Measurements from ENCODE around the gene TM9SF3.

The TM9SF3 gene

GRCh38 chr10:96494694-96495093, 92.1 kb downstream of the TM9SF3 start:
- TF ChIP-seq CTCF (IDR thresholded peaks at IDR 0.05; ENCODE audit: low read length, missing control alignments) = no peak
- H3K4me3 ChIP-seq (replicated peaks; ENCODE audit: low read depth, low read length) = no peak overlapping the region
- no peak for DNase-seq (ENCODE audit: low read depth)

GRCh38 chr10:96493871-96494525, 92.8 kb downstream of the TM9SF3 start:
- no peak overlapping the region for H3K4me3 ChIP-seq (replicated peaks; ENCODE audit: low read depth, low read length)
- DNase-seq (ENCODE audit: low read depth) = no peak
- no peak for TF ChIP-seq CTCF (IDR thresholded peaks at IDR 0.05; ENCODE audit: low read length, missing control alignments)

GRCh38 chr10:96493254-96493653, 93.6 kb downstream of the TM9SF3 start:
- no peak overlapping the region for H3K4me3 ChIP-seq (replicated peaks; ENCODE audit: low read depth, low read length)
- DNase-seq (ENCODE audit: low read depth) = no peak
- TF ChIP-seq CTCF (IDR thresholded peaks at IDR 0.05; ENCODE audit: low read length, missing control alignments) = no peak

GRCh38 chr10:96491303-96491702, 95.5 kb downstream of the TM9SF3 start:
- H3K4me3 ChIP-seq (replicated peaks; ENCODE audit: low read depth, low read length) = no peak overlapping the region
- peak; percentile 10 for TF ChIP-seq CTCF (IDR thresholded peaks at IDR 0.05; ENCODE audit: low read length, missing control alignments)
- DNase-seq (ENCODE audit: low read depth) = peak; percentile 7

- DNase-seq (ENCODE audit: low read depth) = no peak
- H3K4me3 ChIP-seq (replicated peaks; ENCODE audit: low read depth, low read length) = no peak overlapping the region
- TF ChIP-seq CTCF (IDR thresholded peaks at IDR 0.05; ENCODE audit: low read length, missing control alignments) = no peak
Observed at GRCh38 chr10:96488161-96488935, 98.5 kb downstream of the TM9SF3 start.

- DNase-seq (ENCODE audit: low read depth) = no peak
- TF ChIP-seq CTCF (IDR thresholded peaks at IDR 0.05; ENCODE audit: low read length, missing control alignments) = no peak
- no peak overlapping the region for H3K4me3 ChIP-seq (replicated peaks; ENCODE audit: low read depth, low read length)
Observed at GRCh38 chr10:96482815-96483588, 103.8 kb downstream of the TM9SF3 start.
